GM18499 (cell line): ENCODE results near the gene TACR1.

Source experiments
- ATAC-seq: cut with Tn5 transposase; IDR thresholded peaks from one replicate; pipeline ENCODE4 v1.9.1; 2021; ENCODE audit warnings: moderate number of reproducible peaks; ENCODE audit not compliant: insufficient read depth, unreplicated experiment

TACR1 gene

GRCh38 chr2:75025633-75026380, 173.5 kb downstream of the TACR1 start:
- ATAC-seq, result no peak

GRCh38 chr2:75025216-75025615, 174.1 kb downstream of the TACR1 start:
- no peak for ATAC-seq

GRCh38 chr2:75023666-75024455, 175.5 kb downstream of the TACR1 start:
- no peak for ATAC-seq

- no peak for ATAC-seq
Measured at GRCh38 chr2:75022516-75022915, 176.8 kb downstream of the TACR1 start.

- no peak for ATAC-seq
Measured at GRCh38 chr2:75021672-75022071, 177.6 kb downstream of the TACR1 start.

- ATAC-seq, result no peak
Measured at GRCh38 chr2:75020476-75020875, 178.8 kb downstream of the TACR1 start.

GRCh38 chr2:75019790-75020189, 179.5 kb downstream of the TACR1 start:
- no peak for ATAC-seq

GRCh38 chr2:75018162-75018561, 181.2 kb downstream of the TACR1 start:
- ATAC-seq, result no peak

GRCh38 chr2:75012080-75012479, 187.2 kb downstream of the TACR1 start:
- no peak for ATAC-seq

- no peak for ATAC-seq
Measured at GRCh38 chr2:75010571-75010970, 188.7 kb downstream of the TACR1 start.

GRCh38 chr2:75007819-75008218, 191.5 kb downstream of the TACR1 start:
- no peak for ATAC-seq

GRCh38 chr2:75007061-75007460, 192.3 kb downstream of the TACR1 start:
- no peak for ATAC-seq

- no peak for ATAC-seq
Measured at GRCh38 chr2:75006041-75006440, 193.3 kb downstream of the TACR1 start.

GRCh38 chr2:75003773-75004172, 195.5 kb downstream of the TACR1 start:
- ATAC-seq, result no peak

- ATAC-seq, result no peak
Measured at GRCh38 chr2:75003276-75003675, 196.0 kb downstream of the TACR1 start.

- no peak for ATAC-seq
Measured at GRCh38 chr2:75002007-75002406, 197.3 kb downstream of the TACR1 start.

GRCh38 chr2:74999468-74999867, 199.9 kb downstream of the TACR1 start:
- no peak for ATAC-seq
